ENCODE results near the gene NAT8L.

Gene NAT8L

GRCh38 chr4:2046031-2046961 is 12.8 kb upstream of the NAT8L start:
- DNase-seq: no peak

- DNase-seq: no peak
These were observed 12.0 kb upstream of the NAT8L start for GRCh38 chr4:2047031-2047660.

GRCh38 chr4:2047781-2048581 is 11.1 kb upstream of the NAT8L start:
- DNase-seq: no peak

GRCh38 chr4:2048831-2049230 is 10.3 kb upstream of the NAT8L start:
- DNase-seq: no peak

DNA sequence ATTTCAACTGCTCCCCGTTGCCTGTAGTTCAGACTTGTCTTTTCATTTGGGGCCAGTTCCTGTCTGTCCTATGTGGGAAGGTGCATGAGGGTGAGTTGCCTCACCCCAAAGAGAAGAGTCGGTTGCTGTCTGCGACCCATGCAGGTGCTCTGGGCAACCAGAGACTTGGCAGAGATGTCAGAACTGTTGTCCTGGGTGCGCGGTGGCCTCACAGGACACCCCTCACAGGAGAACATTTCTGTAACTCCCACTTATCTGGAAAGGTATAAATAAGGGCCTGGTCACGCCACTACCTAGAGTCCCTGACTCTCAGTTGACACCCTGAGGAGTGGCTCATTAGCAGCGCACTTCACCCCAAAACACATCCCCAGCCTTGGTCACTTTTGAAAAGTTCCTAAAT is 9.7 kb upstream of the NAT8L start:
- no peak for DNase-seq

- DNase-seq: no peak
These were observed 9.3 kb upstream of the NAT8L start for GRCh38 chr4:2049811-2050210.

- no peak for DNase-seq
These were observed 8.0 kb upstream of the NAT8L start for GRCh38 chr4:2051086-2051485.

- DNase-seq: no peak
These were observed 4.9 kb upstream of the NAT8L start for GRCh38 chr4:2054217-2054616.

GRCh38 chr4:2057382-2058065 is 1.6 kb upstream of the NAT8L start:
- DNase-seq: no peak

- DNase-seq: no peak
These were observed 672 bp upstream of the NAT8L start for GRCh38 chr4:2058264-2059045.

GRCh38 chr4:2059726-2060602 is 837 bp downstream of the NAT8L start:
- DNase-seq: no peak

DNA sequence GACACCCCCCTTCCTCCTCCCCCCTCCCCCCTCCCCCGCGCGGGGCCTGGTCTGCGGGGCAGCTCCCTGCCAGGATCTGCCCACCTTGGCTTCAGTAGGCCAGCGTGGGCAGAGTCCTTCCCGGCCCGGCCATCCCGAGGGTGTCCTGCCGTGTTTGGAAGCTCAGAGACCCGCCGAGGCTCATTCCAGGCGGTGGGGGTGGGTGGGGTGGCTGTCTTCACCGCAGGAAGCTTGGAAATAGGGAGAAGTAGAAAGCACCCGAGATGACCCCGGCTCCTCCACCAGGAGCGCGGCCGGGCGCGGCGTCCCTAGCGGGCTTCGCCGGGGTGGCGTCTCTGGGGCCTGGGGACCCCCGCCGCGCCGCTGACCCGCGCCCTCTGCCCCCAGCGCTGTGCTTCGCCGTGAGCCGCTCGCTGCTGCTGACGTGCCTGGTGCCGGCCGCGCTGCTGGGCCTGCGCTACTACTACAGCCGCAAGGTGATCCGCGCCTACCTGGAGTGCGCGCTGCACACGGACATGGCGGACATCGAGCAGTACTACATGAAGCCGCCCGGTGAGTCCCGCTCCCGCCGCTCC is 1.6 kb downstream of the NAT8L start:
- no peak for DNase-seq

GRCh38 chr4:2061186-2062131 is 2.3 kb downstream of the NAT8L start:
- no peak for DNase-seq

- no peak for DNase-seq
These were observed 3.2 kb downstream of the NAT8L start for GRCh38 chr4:2062168-2062807.

DNA sequence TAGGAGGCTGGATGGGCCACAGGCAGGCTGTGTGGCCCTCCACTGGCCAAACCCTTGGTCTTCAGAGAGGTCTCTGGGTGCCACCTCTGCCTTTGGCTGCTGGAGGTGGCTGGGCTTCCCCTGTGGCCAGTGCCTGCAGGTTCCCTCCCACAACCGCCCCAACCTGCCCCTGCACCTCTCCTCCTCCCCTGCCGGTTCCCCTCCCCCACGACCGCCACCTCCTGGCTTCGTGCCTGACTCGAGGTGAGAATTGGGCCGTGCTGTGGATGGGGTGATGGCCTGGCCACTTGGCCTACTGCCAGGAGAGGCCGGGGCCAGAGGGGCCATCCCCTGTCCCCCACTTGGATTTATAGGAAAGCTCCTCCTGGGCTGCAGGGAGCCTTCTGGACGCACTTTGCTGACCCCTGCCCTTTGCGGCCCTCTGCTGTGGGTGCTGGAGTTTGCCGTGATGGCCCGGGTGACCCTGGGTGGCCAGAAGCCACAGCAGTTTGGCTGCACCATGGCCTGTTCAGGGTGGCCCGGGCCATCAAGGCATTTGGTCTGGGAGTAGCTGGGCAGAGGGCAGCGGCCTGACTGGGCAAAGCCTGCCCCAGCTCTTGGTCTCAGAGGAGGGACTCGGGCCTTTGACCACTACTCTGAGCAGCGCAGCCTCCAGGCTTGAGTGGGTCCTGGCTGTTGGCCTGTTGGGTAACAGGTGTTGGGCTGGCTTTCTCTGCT is 3.8 kb downstream of the NAT8L start:
- no peak for DNase-seq

GRCh38 chr4:2063557-2064275 is 4.6 kb downstream of the NAT8L start:
- DNase-seq: no peak

GRCh38 chr4:2064276-2064991 is 5.3 kb downstream of the NAT8L start:
- DNase-seq: no peak

All from CD4-positive, alpha-beta T cell treated with Interleukin-21 for 1 hour (primary cell).